HepG2 (cell line): ENCODE measurements around the gene BACH2. TPM values are rescaled to one million over a fixed set of nuclear protein-coding genes. Genes with fewer than 3 reads are reported as not detected.

Experiments
- ATAC-seq: fragments of 200-7000 bp; cut with Tn5 transposase; 3 replicates; pipeline ENCODE4 v1.9.1; 2020; ENCODE audit warnings: mild to moderate bottlenecking, moderate library complexity
- BruUV-seq: library from RNA; stranded (reverse); fragments of 400-500 nt; replicated peaks from 2 replicates; lab custom pipeline; 2021; lab: Mats Ljungman, UMichigan
- CTCF ChIA-PET: fragments of 300-600 bp; formaldehyde crosslinking; extraction: SDS; loops from one replicate; lab custom pipeline; 2021; ENCODE audit warnings: low total read pairs, inconsistent platforms, low intra/inter-chr PET ratio; lab: Yijun Ruan, JAX
- POLR2A ChIA-PET: fragments of 350-600 bp; sonication (Branson Sonifier 250); formaldehyde crosslinking; loops from one replicate; lab custom pipeline; 2020; ENCODE audit warnings: antibody characterized with exemption, inconsistent platforms; lab: Yijun Ruan, JAX
- DNase-seq: peaks from one replicate; pipeline ENCODE4 v3.0.0-alpha.2; 2015; ENCODE audit warnings: low spot score
- FAIRE-seq: peaks from 3 replicates; lab custom pipeline; 2011; peaks lifted over from hg19 to GRCh38; lab: Jason Lieb, UNC
- H2AFZ ChIP-seq: one replicate; pipeline ENCODE4 v1.6.1; 2011; ENCODE audit warnings: low read length, inconsistent platforms
- H3K27ac ChIP-seq: fragments of 300-600 bp; 3 replicates; pipeline ENCODE4 v1.8.0; 2011; ENCODE audit warnings: mixed run types, mild to moderate bottlenecking, mixed read lengths, low read length, inconsistent platforms; ENCODE audit not compliant: insufficient read depth; ENCODE audit errors: extremely low read length
- H3K27me3 ChIP-seq, 2 experiments: fragments of 200-600 bp in 1 of 2; 2 replicates in 1 of 2; 3 replicates in 1 of 2; pipeline versions ENCODE4 v1.6.0 to v1.8.0; 2011; ENCODE audit warnings: low read length in 2 of 2, mild to moderate bottlenecking in 2 of 2, moderate library complexity in 2 of 2, inconsistent platforms in 1 of 2; ENCODE audit not compliant: insufficient read depth in 2 of 2, control insufficient read depth in 1 of 2
- H3K36me3 ChIP-seq, 2 experiments: fragments of 200-600 bp in 1 of 2; replicated peaks in 1 of 2; 2 replicates in 1 of 2; 3 replicates in 1 of 2; pipeline versions ENCODE4 v1.5.1 to v1.8.0; 2011; ENCODE audit warnings: low read length in 2 of 2, inconsistent platforms in 1 of 2; ENCODE audit not compliant: insufficient read depth in 2 of 2, control insufficient read depth in 1 of 2
- H3K4me1 ChIP-seq: 2 replicates; pipeline ENCODE4 v1.5.1; 2012; ENCODE audit warnings: low read length, inconsistent platforms; ENCODE audit not compliant: insufficient read depth
- H3K4me2 ChIP-seq: 2 replicates; pipeline ENCODE4 v1.6.0; 2011; ENCODE audit warnings: low read depth, low read length, inconsistent platforms
- H3K4me3 ChIP-seq, 3 experiments: fragments of 200-600 bp in 1 of 3; sonication (generic), shearing (Covaris generic) in 1 of 3; replicated peaks in 1 of 3; 2 replicates each; pipeline ENCODE4 v1.5.1; 2011 to 2016; ENCODE audit warnings: low read length in 3 of 3, inconsistent platforms in 2 of 3, low read depth in 2 of 3, mild to moderate bottlenecking in 2 of 3, control low read depth in 1 of 3, mixed read lengths in 1 of 3; ENCODE audit not compliant: insufficient read depth in 1 of 3
- H3K79me2 ChIP-seq: one replicate; pipeline ENCODE4 v1.6.1; 2011; ENCODE audit warnings: low read length, inconsistent platforms; ENCODE audit not compliant: insufficient read depth
- H3K9ac ChIP-seq: 2 replicates; pipeline ENCODE4 v1.6.0; 2011; ENCODE audit warnings: mild to moderate bottlenecking, low read depth, low read length, inconsistent platforms; ENCODE audit not compliant: insufficient read depth
- H3K9me3 ChIP-seq: 2 replicates; pipeline ENCODE4 v1.5.1; 2012; ENCODE audit warnings: mild to moderate bottlenecking, low read length
- H4K20me1 ChIP-seq: 2 replicates; pipeline ENCODE4 v1.6.0; 2011; ENCODE audit warnings: inconsistent platforms, mild to moderate bottlenecking, low read length, moderate library complexity; ENCODE audit not compliant: insufficient read depth
- ELF1 ChIP-seq: sonication (generic); formaldehyde crosslinking; IDR thresholded peaks from 2 replicates; pipeline ENCODE4 v1.4.0; 2020; ENCODE audit warnings: missing genetic modification reagents
- GATAD2A ChIP-seq: IDR thresholded peaks from 2 replicates; pipeline ENCODE4 v1.6.1; 2016
- HNRNPK ChIP-seq: fragments of 200-400 bp; formaldehyde crosslinking; IDR thresholded peaks from 2 replicates; pipeline ENCODE4 v1.6.1; 2018; ENCODE audit warnings: low read length, low read depth, moderate library complexity, mild to moderate bottlenecking; ENCODE audit not compliant: poor library complexity, severe bottlenecking
- KAT7 ChIP-seq: IDR thresholded peaks from 2 replicates; pipeline ENCODE4 v1.6.1; 2018; ENCODE audit warnings: borderline replicate concordance, missing compliant biosample characterization
- KAT8 ChIP-seq: IDR thresholded peaks from 2 replicates; pipeline ENCODE4 v1.6.1; 2016; ENCODE audit warnings: missing genetic modification reagents, missing compliant biosample characterization
- KDM5A ChIP-seq: fragments of 200-600 bp; sonication (generic); IDR thresholded peaks from 2 replicates; pipeline ENCODE4 v1.7.0; 2018; ENCODE audit warnings: antibody characterized with exemption, mild to moderate bottlenecking, low read length, borderline replicate concordance
- MTF1 ChIP-seq: sonication (generic); formaldehyde crosslinking; IDR thresholded peaks from 2 replicates; pipeline ENCODE4 v1.5.0; 2020; ENCODE audit warnings: missing genetic modification reagents
- NFKB2 ChIP-seq: sonication (generic); formaldehyde crosslinking; IDR thresholded peaks from 2 replicates; pipeline ENCODE4 v1.4.0; 2020; ENCODE audit warnings: missing genetic modification reagents, borderline replicate concordance
- PAWR ChIP-seq: sonication (generic); formaldehyde crosslinking; IDR thresholded peaks from 2 replicates; pipeline ENCODE4 v1.4.0; 2020; ENCODE audit warnings: missing genetic modification reagents, mild to moderate bottlenecking, borderline replicate concordance
- PRMT3 ChIP-seq: sonication (generic); formaldehyde crosslinking; IDR thresholded peaks from 2 replicates; pipeline ENCODE4 v1.8.1; 2022; ENCODE audit warnings: low read depth, mild to moderate bottlenecking, moderate library complexity, missing genetic modification reagents, borderline replicate concordance
- ZBTB8A ChIP-seq: sonication (generic); formaldehyde crosslinking; IDR thresholded peaks from 2 replicates; pipeline ENCODE4 v1.4.0; 2020; ENCODE audit warnings: mild to moderate bottlenecking, low read depth, missing genetic modification reagents, borderline replicate concordance
- ZNF296 ChIP-seq: sonication (generic); formaldehyde crosslinking; conservative IDR thresholded peaks from 2 replicates; pipeline ENCODE4 v1.5.0; 2020; ENCODE audit warnings: mild to moderate bottlenecking, missing genetic modification reagents
- ZNF33A ChIP-seq: sonication (generic); formaldehyde crosslinking; IDR thresholded peaks from 2 replicates; pipeline ENCODE4 v1.5.1; 2020; ENCODE audit warnings: missing genetic modification reagents, mild to moderate bottlenecking, moderate library complexity, borderline replicate concordance
- ZNF552 ChIP-seq: sonication (generic); formaldehyde crosslinking; IDR thresholded peaks from 2 replicates; pipeline ENCODE4 v1.9.0; 2022; ENCODE audit warnings: missing genetic modification reagents, mild to moderate bottlenecking, borderline replicate concordance
- ZNF781 ChIP-seq: sonication (generic); formaldehyde crosslinking; IDR thresholded peaks from 2 replicates; pipeline ENCODE4 v1.5.1; 2020; ENCODE audit warnings: borderline replicate concordance, mild to moderate bottlenecking, missing genetic modification reagents; ENCODE audit errors: not compliant biosample characterization
- WGBS: methylation state at CpG from one replicate; pipeline ENCODE4 v1.1.6; 2017; ENCODE audit warnings: low lambda C conversion rate; 5-methylcytosine and 5-hydroxymethylcytosine counted together
- in situ Hi-C: cut with HindIII; loops from 2 replicates; pipeline ENCODE4 v1.10.0; 2017; ENCODE audit warnings: low pct_unique_long_range_greater_than_20kb; ENCODE audit not compliant: extremely low pct_ligation_motif_present
- intact Hi-C: fragments of 100-400 bp; cut with micrococcal nuclease; formaldehyde crosslinking; loops from one replicate; pipeline ENCODE4 v1.10.0; 2022; ENCODE audit not compliant: unreplicated experiment
- polyA plus RNA-seq, 8 experiments: library from polyadenylated mRNA; depleted of rRNA in 3 of 8; stranded (reverse) in 7 of 8; unstranded in 1 of 8; fragments of >200 nt; fragmentation: Illumina TruSeq in 4 of 8; extraction: Trizol in 4 of 8; gene quantifications; 2 replicates each; pipeline versions ENCODE4 v1.2.1 to v1.2.3, GENCODE V29; 2011 to 2016; ENCODE audit warnings: low read depth in 4 of 8, missing spikeins in 1 of 8, mixed read lengths in 1 of 8; ENCODE audit not compliant: insufficient read depth in 1 of 8
- total RNA-seq, 5 experiments: library from RNA; depleted of rRNA; stranded (reverse); fragments of >200 nt; fragmentation: Illumina TruSeq; extraction: Trizol; gene quantifications; 2 replicates each; pipeline ENCODE4 v1.2.3, GENCODE V29; 2016; ENCODE audit warnings: low read depth in 1 of 5
- TF ChIP-seq, protein P1 (sequence below): sonication (generic); formaldehyde crosslinking; IDR thresholded peaks from 2 replicates; pipeline ENCODE4 v1.9.0; 2021; ENCODE audit warnings: mild to moderate bottlenecking, missing genetic modification reagents
- TF ChIP-seq, protein P2 (sequence below): sonication (generic); formaldehyde crosslinking; IDR thresholded peaks from 2 replicates; pipeline ENCODE4 v1.9.0; 2021; ENCODE audit warnings: missing genetic modification reagents, mild to moderate bottlenecking, borderline replicate concordance

BACH2 gene
- total and polyA plus RNA-seq, 2 of the 13 experiments (the other 11 are each of a cell fraction or from before 2014, with no cell fraction given) = 0.01 TPM; not detected in 1

DNA sequence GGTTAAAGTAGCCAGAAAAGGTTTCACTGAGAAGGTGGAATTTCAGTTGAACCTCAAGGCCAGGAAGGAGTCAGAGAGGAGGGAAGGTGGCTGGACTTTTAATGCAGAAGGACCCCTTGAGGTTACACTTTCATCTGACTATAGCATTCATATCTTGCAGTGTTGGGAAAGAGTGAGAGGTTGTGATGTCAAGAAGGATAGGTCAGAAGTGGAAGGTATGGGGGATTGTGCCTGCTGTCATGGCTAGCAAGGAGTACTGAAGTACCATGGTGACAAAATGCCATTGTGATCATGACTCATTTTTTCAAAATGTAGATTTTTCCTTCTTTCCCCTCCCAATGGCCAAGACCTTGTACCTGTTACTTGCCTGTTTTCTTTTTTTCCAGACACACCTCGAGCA, 5.2 kb upstream of the BACH2 start:
- H3K27me3 ChIP-seq = peaks cover 2 to 27% of the 10 kb centered on the region in 2 experiments; a peak in 3 of 5 replicates
- intact Hi-C loops = no loop called here
- no peak overlapping the region for H3K9ac ChIP-seq
- no peaks in the 10 kb centered on the region for H4K20me1 ChIP-seq
- H3K79me2 ChIP-seq = no peaks in the 10 kb centered on the region
- ChIA-PET POLR2A (no interaction called here), CTCF (no interaction called here)
- H2AFZ ChIP-seq = no peak overlapping the region
- no TSS peak for BruUV-seq
- H3K4me2 ChIP-seq = no peak overlapping the region
- ATAC-seq = no peak
- peaks cover 6% of the 10 kb centered on the region; the same call in 1 of the 2 replicates for H3K4me1 ChIP-seq
- H3K9me3 ChIP-seq = no peaks in the 10 kb centered on the region
- no peak for FAIRE-seq
- no peak overlapping the region for H3K4me3 ChIP-seq
- no peak for DNase-seq
- H3K27ac ChIP-seq = no peak overlapping the region
- in situ Hi-C loops = loop anchor here (10.0 kb wide), 1 partner anchor 357 kb away; no protein-coding TSS in a partner anchor
- 0% methylated on average over 1 of the region's 1 CpG for WGBS
- no peak for TF ChIP-seq ZNF781
- TF ChIP-seq ELF1 (CRISPR knock-in tag) = no peak
- TF ChIP-seq KAT7 (CRISPR knock-in tag) = no peak
- TF ChIP-seq PAWR (CRISPR knock-in tag) = no peak
- TF ChIP-seq ZNF552 (CRISPR knock-in tag) = no peak
- no peak for TF ChIP-seq ZBTB8A (CRISPR knock-in tag)
- no peak for TF ChIP-seq HNRNPK
- TF ChIP-seq ZNF33A (CRISPR knock-in tag) = no peak
- TF ChIP-seq MTF1 (CRISPR knock-in tag) = no peak
- no peak for TF ChIP-seq KDM5A
- no peak for TF ChIP-seq ZNF296
- TF ChIP-seq GATAD2A (CRISPR knock-in tag) = no peak
- TF ChIP-seq, protein P1, sequence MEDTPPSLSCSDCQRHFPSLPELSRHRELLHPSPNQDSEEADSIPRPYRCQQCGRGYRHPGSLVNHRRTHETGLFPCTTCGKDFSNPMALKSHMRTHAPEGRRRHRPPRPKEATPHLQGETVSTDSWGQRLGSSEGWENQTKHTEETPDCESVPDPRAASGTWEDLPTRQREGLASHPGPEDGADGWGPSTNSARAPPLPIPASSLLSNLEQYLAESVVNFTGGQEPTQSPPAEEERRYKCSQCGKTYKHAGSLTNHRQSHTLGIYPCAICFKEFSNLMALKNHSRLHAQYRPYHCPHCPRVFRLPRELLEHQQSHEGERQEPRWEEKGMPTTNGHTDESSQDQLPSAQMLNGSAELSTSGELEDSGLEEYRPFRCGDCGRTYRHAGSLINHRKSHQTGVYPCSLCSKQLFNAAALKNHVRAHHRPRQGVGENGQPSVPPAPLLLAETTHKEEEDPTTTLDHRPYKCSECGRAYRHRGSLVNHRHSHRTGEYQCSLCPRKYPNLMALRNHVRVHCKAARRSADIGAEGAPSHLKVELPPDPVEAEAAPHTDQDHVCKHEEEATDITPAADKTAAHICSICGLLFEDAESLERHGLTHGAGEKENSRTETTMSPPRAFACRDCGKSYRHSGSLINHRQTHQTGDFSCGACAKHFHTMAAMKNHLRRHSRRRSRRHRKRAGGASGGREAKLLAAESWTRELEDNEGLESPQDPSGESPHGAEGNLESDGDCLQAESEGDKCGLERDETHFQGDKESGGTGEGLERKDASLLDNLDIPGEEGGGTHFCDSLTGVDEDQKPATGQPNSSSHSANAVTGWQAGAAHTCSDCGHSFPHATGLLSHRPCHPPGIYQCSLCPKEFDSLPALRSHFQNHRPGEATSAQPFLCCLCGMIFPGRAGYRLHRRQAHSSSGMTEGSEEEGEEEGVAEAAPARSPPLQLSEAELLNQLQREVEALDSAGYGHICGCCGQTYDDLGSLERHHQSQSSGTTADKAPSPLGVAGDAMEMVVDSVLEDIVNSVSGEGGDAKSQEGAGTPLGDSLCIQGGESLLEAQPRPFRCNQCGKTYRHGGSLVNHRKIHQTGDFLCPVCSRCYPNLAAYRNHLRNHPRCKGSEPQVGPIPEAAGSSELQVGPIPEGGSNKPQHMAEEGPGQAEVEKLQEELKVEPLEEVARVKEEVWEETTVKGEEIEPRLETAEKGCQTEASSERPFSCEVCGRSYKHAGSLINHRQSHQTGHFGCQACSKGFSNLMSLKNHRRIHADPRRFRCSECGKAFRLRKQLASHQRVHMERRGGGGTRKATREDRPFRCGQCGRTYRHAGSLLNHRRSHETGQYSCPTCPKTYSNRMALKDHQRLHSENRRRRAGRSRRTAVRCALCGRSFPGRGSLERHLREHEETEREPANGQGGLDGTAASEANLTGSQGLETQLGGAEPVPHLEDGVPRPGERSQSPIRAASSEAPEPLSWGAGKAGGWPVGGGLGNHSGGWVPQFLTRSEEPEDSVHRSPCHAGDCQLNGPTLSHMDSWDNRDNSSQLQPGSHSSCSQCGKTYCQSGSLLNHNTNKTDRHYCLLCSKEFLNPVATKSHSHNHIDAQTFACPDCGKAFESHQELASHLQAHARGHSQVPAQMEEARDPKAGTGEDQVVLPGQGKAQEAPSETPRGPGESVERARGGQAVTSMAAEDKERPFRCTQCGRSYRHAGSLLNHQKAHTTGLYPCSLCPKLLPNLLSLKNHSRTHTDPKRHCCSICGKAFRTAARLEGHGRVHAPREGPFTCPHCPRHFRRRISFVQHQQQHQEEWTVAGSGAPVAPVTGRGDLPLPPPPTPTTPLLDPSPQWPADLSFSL (CRISPR knock-in tag) = no peak
- no peak for TF ChIP-seq PRMT3
- TF ChIP-seq, protein P2, sequence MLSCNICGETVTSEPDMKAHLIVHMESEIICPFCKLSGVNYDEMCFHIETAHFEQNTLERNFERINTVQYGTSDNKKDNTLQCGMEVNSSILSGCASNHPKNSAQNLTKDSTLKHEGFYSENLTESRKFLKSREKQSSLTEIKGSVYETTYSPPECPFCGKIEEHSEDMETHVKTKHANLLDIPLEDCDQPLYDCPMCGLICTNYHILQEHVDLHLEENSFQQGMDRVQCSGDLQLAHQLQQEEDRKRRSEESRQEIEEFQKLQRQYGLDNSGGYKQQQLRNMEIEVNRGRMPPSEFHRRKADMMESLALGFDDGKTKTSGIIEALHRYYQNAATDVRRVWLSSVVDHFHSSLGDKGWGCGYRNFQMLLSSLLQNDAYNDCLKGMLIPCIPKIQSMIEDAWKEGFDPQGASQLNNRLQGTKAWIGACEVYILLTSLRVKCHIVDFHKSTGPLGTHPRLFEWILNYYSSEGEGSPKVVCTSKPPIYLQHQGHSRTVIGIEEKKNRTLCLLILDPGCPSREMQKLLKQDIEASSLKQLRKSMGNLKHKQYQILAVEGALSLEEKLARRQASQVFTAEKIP (CRISPR knock-in tag) = no peak
- no peak for TF ChIP-seq KAT8 (CRISPR knock-in tag)
- no peak for TF ChIP-seq NFKB2 (CRISPR knock-in tag)
- H3K36me3 ChIP-seq = no peaks in the 10 kb centered on the region
